ENCODE measurements around the gene PNPLA7. TPM values are rescaled to one million over a fixed set of nuclear protein-coding genes. Genes with fewer than 3 reads are reported as not detected.
A peak's percentile ranks its signal among the peaks of the same experiment; 100 is the strongest.

The PNPLA7 gene
- total and polyA plus RNA-seq, 2 of the 13 experiments (the other 11 are each of a cell fraction or from before 2014, with no cell fraction given), result 0.42 to 1.5 TPM

GRCh38 chr9:137590123-137590468, 39.9 kb upstream of the PNPLA7 start:
- peak overlapping the region; percentile 82 for H3K9ac ChIP-seq (ENCODE audit: insufficient read depth, low read depth, low read length)
- ATAC-seq (no peak), DNase-seq (ENCODE audit: low spot score) (no peak), FAIRE-seq (no peak)
- ChIA-PET POLR2A (interaction anchor here (1.2 to 2.3 kb wide), 7 partner anchors 8 to 29 kb away, joined by 3 to 11 read pairs (median 5); partner anchors contain the start of genes ARRDC1, DPH7 and EHMT1), CTCF (ENCODE audit: low intra/inter-chr PET ratio, low total read pairs) (no interaction called here)
- no peaks in the 10 kb centered on the region for H3K9me3 ChIP-seq (ENCODE audit: low read length)
- peaks cover 19% of the 10 kb centered on the region for H3K79me2 ChIP-seq (ENCODE audit: insufficient read depth, low read length)
- no TSS peak for BruUV-seq (replicated peaks)
- peaks cover 46% of the 10 kb centered on the region for H3K4me1 ChIP-seq (ENCODE audit: insufficient read depth, low read length)
- no peaks in the 10 kb centered on the region for H3K27me3 ChIP-seq (ENCODE audit: control insufficient read depth in 1 of 2, insufficient read depth in 2 of 2, low read length in 2 of 2)
- no peak overlapping the region for H3K27ac ChIP-seq (ENCODE audit: extremely low read length, insufficient read depth, low read length)
- H3K36me3 ChIP-seq (replicated peaks in 1 of 2; ENCODE audit: control insufficient read depth in 1 of 2, insufficient read depth in 2 of 2, low read length in 2 of 2), result peaks cover 16 to 32% of the 10 kb centered on the region in 2 experiments; a peak in 4 of 5 replicates
- no peak for TF ChIP-seq ATRX (CRISPR knock-in tag; IDR thresholded peaks at IDR 0.05; ENCODE audit: borderline replicate concordance)
- TF ChIP-seq MAZ (IDR thresholded peaks at IDR 0.05; ENCODE audit: borderline replicate concordance, low read depth, low read length), result no peak
- 0 out of 2 replicates have a peak, but pooled peaks have one; percentile 7 for TF ChIP-seq MAZ (CRISPR knock-in tag; IDR thresholded peaks at IDR 0.05; ENCODE audit: low read depth)
- TF ChIP-seq KDM4B (CRISPR knock-in tag; IDR thresholded peaks at IDR 0.05), result no peak
- 0 out of 2 replicates have a peak, but pooled peaks have one; percentile 15 for TF ChIP-seq ARNT2 (CRISPR knock-in tag; IDR thresholded peaks at IDR 0.05; ENCODE audit: low read depth)
- no peak for TF ChIP-seq ZNF292 (CRISPR knock-in tag; IDR thresholded peaks at IDR 0.05; ENCODE audit: borderline replicate concordance, low read depth)
- no peak for TF ChIP-seq ZKSCAN1 (IDR thresholded peaks at IDR 0.05; ENCODE audit: low read length)
- no peak for TF ChIP-seq SMAD3 (CRISPR knock-in tag; IDR thresholded peaks at IDR 0.05)
- no peak for TF ChIP-seq ZNF225 (CRISPR knock-in tag; IDR thresholded peaks at IDR 0.05)
- TF ChIP-seq SAFB2 (CRISPR knock-in tag; IDR thresholded peaks at IDR 0.05; ENCODE audit: borderline replicate concordance, low read depth), result 0 out of 2 replicates have a peak, but pooled peaks have one; percentile 8
- TF ChIP-seq MTF1 (CRISPR knock-in tag; IDR thresholded peaks at IDR 0.05), result no peak
- 0% methylated on average over 13 of the region's 61 CpGs for WGBS (ENCODE audit: low lambda C conversion rate)
- no peaks in the 10 kb centered on the region for H4K20me1 ChIP-seq (ENCODE audit: insufficient read depth, low read length)
- peak overlapping the region; percentile 74 to 90 (median 83); a peak in 4 of 6 replicates for H3K4me3 ChIP-seq (replicated peaks in 1 of 3; ENCODE audit: insufficient read depth in 1 of 3, low read depth in 2 of 3, low read length in 3 of 3)
- intact Hi-C loops (cut with micrococcal nuclease; ENCODE audit: unreplicated experiment) (no loop called here), in situ Hi-C loops (cut with HindIII; ENCODE audit: extremely low pct_ligation_motif_present, low pct_unique_long_range_greater_than_20kb) (no loop called here)
- no peak overlapping the region for H2AFZ ChIP-seq (ENCODE audit: low read length)
- peak overlapping the region; percentile 87; the same call in 1 of the 2 replicates for H3K4me2 ChIP-seq (ENCODE audit: low read depth, low read length)

Measured in HepG2 (cell line).